IPS-NIHi7 (cell line): ENCODE data around the gene SH3BP4.
"Not testable (repeated sequence)": the region's sequence is repeated elsewhere in the genome, so short reads cannot be mapped to it uniquely, and the experiment has no call there.

Experiments
- DNase-seq: peaks from one replicate; pipeline ENCODE4 v3.0.0; 2012; ENCODE audit warnings: mixed read lengths; ENCODE audit errors: extremely low spot score

Gene SH3BP4

GRCh38 chr2:235056768-235057167, 105.0 kb downstream of the SH3BP4 start:
- DNase-seq = no peak

GRCh38 chr2:235057616-235058015, 105.8 kb downstream of the SH3BP4 start:
- not testable (repeated sequence) for DNase-seq

- no peak for DNase-seq
Observed at GRCh38 chr2:235059161-235059560, 107.3 kb downstream of the SH3BP4 start.

- no peak for DNase-seq
Observed at GRCh38 chr2:235061656-235062055, 109.8 kb downstream of the SH3BP4 start.

GRCh38 chr2:235063471-235063961, 111.7 kb downstream of the SH3BP4 start:
- DNase-seq = no peak

GRCh38 chr2:235064976-235065375, 113.2 kb downstream of the SH3BP4 start:
- DNase-seq = no peak

GRCh38 chr2:235066490-235066889, 114.7 kb downstream of the SH3BP4 start:
- DNase-seq = no peak

GRCh38 chr2:235066895-235067294, 115.1 kb downstream of the SH3BP4 start:
- DNase-seq = peak; percentile 48

GRCh38 chr2:235068701-235069100, 116.9 kb downstream of the SH3BP4 start:
- no peak for DNase-seq

GRCh38 chr2:235070063-235070706, 118.4 kb downstream of the SH3BP4 start:
- peak; percentile 42 for DNase-seq

GRCh38 chr2:235073868-235074413, 122.1 kb downstream of the SH3BP4 start:
- no peak for DNase-seq

- no peak for DNase-seq
Observed at GRCh38 chr2:235077046-235077445, 125.2 kb downstream of the SH3BP4 start.

GRCh38 chr2:235078182-235078581, 126.4 kb downstream of the SH3BP4 start:
- no peak for DNase-seq

GRCh38 chr2:235078914-235079472, 127.2 kb downstream of the SH3BP4 start:
- no peak for DNase-seq

GRCh38 chr2:235080101-235080500, 128.3 kb downstream of the SH3BP4 start:
- no peak for DNase-seq

GRCh38 chr2:235082578-235083338, 130.9 kb downstream of the SH3BP4 start:
- no peak for DNase-seq

GRCh38 chr2:235083822-235084221, 132.0 kb downstream of the SH3BP4 start:
- no peak for DNase-seq

- DNase-seq = no peak
Observed at GRCh38 chr2:235084424-235084823, 132.6 kb downstream of the SH3BP4 start.

GRCh38 chr2:235085476-235085875, 133.7 kb downstream of the SH3BP4 start:
- no peak for DNase-seq

- no peak for DNase-seq
Observed at GRCh38 chr2:235086481-235087184, 134.8 kb downstream of the SH3BP4 start.

- no peak for DNase-seq
Observed at GRCh38 chr2:235087832-235088495, 136.1 kb downstream of the SH3BP4 start.
